PC-9 (cell line): ENCODE data around the gene FAM184B. TPM values are rescaled to one million over a fixed set of nuclear protein-coding genes. Genes with fewer than 3 reads are reported as not detected.

ENCODE experiments used
- BruUV-seq: library from RNA; stranded (reverse); fragments of 400-500 nt; replicated peaks from 2 replicates; lab custom pipeline; 2021; lab: Mats Ljungman, UMichigan
- CTCF ChIA-PET: fragments of 300-600 bp; sonication (Branson Sonifier 250); formaldehyde crosslinking; loops from one replicate; lab custom pipeline; 2022; ENCODE audit warnings: antibody characterized with exemption; lab: Charles Lee
- POLR2A ChIA-PET: fragments of 300-600 bp; sonication (Branson Sonifier 250); formaldehyde crosslinking; loops from one replicate; lab custom pipeline; 2022; ENCODE audit warnings: antibody characterized with exemption; ENCODE audit not compliant: unreplicated experiment; lab: Charles Lee
- DNase-seq, 2 experiments: peaks; one replicate each; pipeline versions ENCODE4 v3.0.0 to v3.0.0-alpha.2; 2015 to 2022; ENCODE audit warnings: mixed read lengths in 1 of 2
- H2AFZ ChIP-seq: fragments of 200-600 bp; sonication (generic); 2 replicates; pipeline ENCODE4 v1.8.1; 2017; ENCODE audit warnings: antibody characterized with exemption
- H3F3A ChIP-seq: fragments of 200-600 bp; sonication (generic); 2 replicates; pipeline ENCODE4 v1.8.1; 2017; ENCODE audit warnings: antibody characterized with exemption, mild to moderate bottlenecking, low read depth; ENCODE audit not compliant: insufficient read depth
- H3K27ac ChIP-seq: fragments of 200-600 bp; sonication (generic); 2 replicates; pipeline ENCODE4 v1.6.1; 2016; ENCODE audit warnings: mixed run types
- H3K27me3 ChIP-seq: fragments of 200-600 bp; sonication (generic); 2 replicates; pipeline ENCODE4 v1.6.1; 2016; ENCODE audit warnings: low read depth, mixed run types; ENCODE audit not compliant: insufficient read depth
- H3K36me3 ChIP-seq: fragments of 200-600 bp; sonication (generic); 2 replicates; pipeline ENCODE4 v1.6.1; 2016; ENCODE audit warnings: low read depth, mixed run types
- H3K4me1 ChIP-seq: fragments of 200-600 bp; sonication (generic); replicated peaks from 2 replicates; pipeline ENCODE4 v1.6.1; 2016; ENCODE audit warnings: mixed run types; ENCODE audit not compliant: insufficient read depth
- H3K4me2 ChIP-seq: fragments of 200-600 bp; sonication (generic); 2 replicates; pipeline ENCODE4 v1.6.1; 2017; ENCODE audit warnings: mixed run types
- H3K4me3 ChIP-seq: fragments of 200-600 bp; sonication (generic); 2 replicates; pipeline ENCODE4 v1.6.1; 2016; ENCODE audit warnings: mixed run types
- H3K79me2 ChIP-seq: fragments of 200-600 bp; sonication (generic); 2 replicates; pipeline ENCODE4 v1.6.1; 2017; ENCODE audit warnings: low read depth, mixed run types
- H3K9me2 ChIP-seq: fragments of 200-600 bp; sonication (generic); 2 replicates; pipeline ENCODE4 v1.8.1; 2017; ENCODE audit warnings: mild to moderate bottlenecking; ENCODE audit not compliant: insufficient read depth
- H3K9me3 ChIP-seq: fragments of 200-600 bp; sonication (generic); 2 replicates; pipeline ENCODE4 v1.8.1; 2016; ENCODE audit warnings: low read depth; ENCODE audit not compliant: insufficient read depth
- H4K20me1 ChIP-seq: fragments of 200-600 bp; sonication (generic); 2 replicates; pipeline ENCODE4 v1.8.1; 2017; ENCODE audit not compliant: insufficient read depth
- CTCF ChIP-seq: fragments of 200-600 bp; sonication (generic); conservative IDR thresholded peaks from 2 replicates; pipeline ENCODE4 v1.6.1; 2017; ENCODE audit warnings: mixed run types, antibody characterized with exemption, mild to moderate bottlenecking, moderate library complexity
- EZH2 ChIP-seq: fragments of 200-600 bp; sonication (generic); IDR thresholded peaks from 2 replicates; pipeline ENCODE4 v1.8.0; 2017; ENCODE audit warnings: antibody characterized with exemption, low read depth
- intact Hi-C: fragments of 100-400 bp; cut with micrococcal nuclease; formaldehyde crosslinking; loops from one replicate; pipeline ENCODE4 v1.10.0; 2022; ENCODE audit not compliant: unreplicated experiment
- total RNA-seq: library from RNA; stranded (reverse); gene quantifications from 2 replicates; pipeline ENCODE4 v1.2.3, GENCODE V29; 2021

Gene FAM184B
- total RNA-seq, 1 experiment from 2014 or later = not detected

DNA sequence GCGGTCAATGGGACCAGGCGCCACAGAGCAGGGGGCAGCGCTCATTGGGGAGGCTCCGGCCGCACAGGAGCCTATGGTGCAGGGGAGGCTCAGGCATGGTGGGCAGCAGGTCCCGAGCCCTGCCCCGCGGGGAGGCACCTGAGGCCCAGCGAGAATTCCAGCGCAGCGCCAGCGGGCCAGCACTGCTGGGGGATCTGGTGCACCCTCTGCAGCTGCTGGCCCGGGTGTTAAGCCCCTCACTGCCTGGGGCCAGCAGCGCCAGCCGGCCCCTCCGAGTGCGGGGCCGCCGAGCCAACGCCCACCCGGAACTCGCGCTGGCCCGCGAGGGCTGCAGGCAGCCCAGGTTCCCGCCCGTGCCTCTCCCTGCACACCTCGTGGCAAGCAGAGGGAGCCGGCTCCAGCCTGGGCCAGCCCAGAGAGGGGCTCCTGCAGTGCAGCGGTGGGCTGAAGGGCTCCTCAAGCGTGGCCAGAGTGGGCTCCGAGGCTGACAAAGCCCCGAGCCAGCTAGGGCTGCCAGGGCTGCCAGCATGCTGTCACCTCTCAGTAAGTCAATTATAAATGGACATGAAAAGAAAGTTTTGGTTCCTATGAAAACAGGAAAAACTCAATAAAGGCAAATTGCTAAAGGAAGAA is 14.5 kb downstream of the FAM184B start:
- CTCF ChIA-PET = no interaction called here
- no peaks in the 10 kb centered on the region for H3K36me3 ChIP-seq
- intact Hi-C loops = no loop called here
- TF ChIP-seq EZH2 = no peak
- TF ChIP-seq CTCF = no peak
- no peak overlapping the region for H3K27ac ChIP-seq
- no peaks in the 10 kb centered on the region for H3F3A ChIP-seq
- H3K4me2 ChIP-seq = no peak overlapping the region
- H3K27me3 ChIP-seq = no peaks in the 10 kb centered on the region
- no peak overlapping the region for H2AFZ ChIP-seq
- H4K20me1 ChIP-seq = no peaks in the 10 kb centered on the region
- H3K9me3 ChIP-seq = no peaks in the 10 kb centered on the region
- no peaks in the 10 kb centered on the region for H3K79me2 ChIP-seq
- H3K4me3 ChIP-seq = no peak overlapping the region
- no peaks in the 10 kb centered on the region for H3K9me2 ChIP-seq
- no peak for DNase-seq
- POLR2A ChIA-PET = no interaction called here
- BruUV-seq = no TSS peak
- H3K4me1 ChIP-seq = no peaks in the 10 kb centered on the region

- Histone ChIP-seq H3K27ac (no peak overlapping the region), H3K9me2 (no peaks in the 10 kb centered on the region), H3K27me3 (no peaks in the 10 kb centered on the region), H2AFZ (no peak overlapping the region), H3K9me3 (no peaks in the 10 kb centered on the region), H4K20me1 (no peaks in the 10 kb centered on the region), H3K4me1 (no peaks in the 10 kb centered on the region), H3K36me3 (no peaks in the 10 kb centered on the region), H3K4me2 (no peak overlapping the region), H3K79me2 (no peaks in the 10 kb centered on the region), H3K4me3 (no peak overlapping the region), H3F3A (no peaks in the 10 kb centered on the region)
- intact Hi-C loops = no loop called here
- DNase-seq = no peak
- CTCF ChIA-PET = no interaction called here
- no TSS peak for BruUV-seq
- POLR2A ChIA-PET = no interaction called here
- no peak for TF ChIP-seq CTCF
- no peak for TF ChIP-seq EZH2
These were observed 15.7 kb downstream of the FAM184B start for GRCh38 chr4:17765514-17766286.

DNA sequence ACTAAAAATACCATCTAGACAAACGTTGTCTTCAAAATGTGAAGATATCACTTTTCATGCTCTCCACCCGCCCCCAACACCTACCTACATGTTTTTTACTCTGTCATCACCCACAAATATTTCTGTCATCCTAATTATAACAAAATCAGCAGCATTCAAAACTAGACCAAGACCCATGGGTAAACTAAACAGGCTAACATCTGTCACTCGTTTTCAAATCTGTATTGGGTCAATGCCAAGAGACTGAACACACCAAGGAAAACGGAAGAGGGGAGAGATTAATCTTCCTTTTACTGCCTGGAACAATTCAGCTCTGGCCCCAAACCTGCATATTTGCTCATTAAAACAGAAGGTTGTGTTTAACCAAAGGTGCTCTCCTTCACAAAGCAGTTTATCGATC is 17.5 kb downstream of the FAM184B start:
- DNase-seq = no peak
- Histone ChIP-seq H3K79me2 (no peaks in the 10 kb centered on the region), H3K9me2 (no peaks in the 10 kb centered on the region), H3K9me3 (no peaks in the 10 kb centered on the region), H3K4me1 (no peaks in the 10 kb centered on the region), H3K36me3 (no peaks in the 10 kb centered on the region), H3K4me2 (no peak overlapping the region), H2AFZ (no peak overlapping the region), H3K27ac (no peak overlapping the region), H3K4me3 (no peak overlapping the region), H3K27me3 (no peaks in the 10 kb centered on the region), H4K20me1 (no peaks in the 10 kb centered on the region), H3F3A (no peaks in the 10 kb centered on the region)
- POLR2A ChIA-PET = no interaction called here
- intact Hi-C loops = no loop called here
- no TSS peak for BruUV-seq
- CTCF ChIA-PET = no interaction called here
- TF ChIP-seq EZH2 (no peak), CTCF (no peak)
